Hepatic stellate cell (primary cell): ENCODE results near the gene CPO.

Experiments
- DNase-seq: peaks from one replicate; pipeline ENCODE4 v3.0.0; 2011; ENCODE audit warnings: low spot score

Gene CPO

GRCh38 chr2:206974551-206974950 is 35.2 kb downstream of the CPO start:
- DNase-seq, result no peak

- DNase-seq, result no peak
Observed at GRCh38 chr2:206978746-206979145, 39.4 kb downstream of the CPO start.

- no peak for DNase-seq
Observed at GRCh38 chr2:206979365-206979764, 40.0 kb downstream of the CPO start.

- DNase-seq, result no peak
Observed at GRCh38 chr2:206979922-206980321, 40.6 kb downstream of the CPO start.

GRCh38 chr2:206980413-206980812 is 41.1 kb downstream of the CPO start:
- no peak for DNase-seq

- DNase-seq, result no peak
Observed at GRCh38 chr2:206981086-206981674, 41.9 kb downstream of the CPO start.

- peak; percentile 60 for DNase-seq
Observed at GRCh38 chr2:206981739-206982340, 42.5 kb downstream of the CPO start.

- DNase-seq, result no peak
Observed at GRCh38 chr2:206982360-206982955, 43.1 kb downstream of the CPO start.

- no peak for DNase-seq
Observed at GRCh38 chr2:206983161-206983859, 44.0 kb downstream of the CPO start.

- DNase-seq, result no peak
Observed at GRCh38 chr2:206984206-206984605, 44.9 kb downstream of the CPO start.

- DNase-seq, result no peak
Observed at GRCh38 chr2:206986943-206987342, 47.6 kb downstream of the CPO start.

GRCh38 chr2:206987810-206988209 is 48.5 kb downstream of the CPO start:
- no peak for DNase-seq

GRCh38 chr2:206988884-206989283 is 49.6 kb downstream of the CPO start:
- DNase-seq, result no peak

GRCh38 chr2:206989311-206989710 is 50.0 kb downstream of the CPO start:
- peak; percentile 8 for DNase-seq

- DNase-seq, result no peak
Observed at GRCh38 chr2:206990360-206990759, 51.0 kb downstream of the CPO start.

- DNase-seq, result no peak
Observed at GRCh38 chr2:206991070-206991469, 51.8 kb downstream of the CPO start.

- no peak for DNase-seq
Observed at GRCh38 chr2:206993396-206993911, 54.1 kb downstream of the CPO start.

- DNase-seq, result no peak
Observed at GRCh38 chr2:206993964-206994363, 54.6 kb downstream of the CPO start.

GRCh38 chr2:206996556-206997065 is 57.3 kb downstream of the CPO start:
- DNase-seq, result no peak

- DNase-seq, result no peak
Observed at GRCh38 chr2:207008105-207008990, 69.0 kb downstream of the CPO start.

GRCh38 chr2:207012461-207012860 is 73.1 kb downstream of the CPO start:
- DNase-seq, result no peak

- DNase-seq, result no peak
Observed at GRCh38 chr2:207014424-207014823, 75.1 kb downstream of the CPO start.
